ENCODE results near the gene PDE10A.

Gene PDE10A

DNA sequence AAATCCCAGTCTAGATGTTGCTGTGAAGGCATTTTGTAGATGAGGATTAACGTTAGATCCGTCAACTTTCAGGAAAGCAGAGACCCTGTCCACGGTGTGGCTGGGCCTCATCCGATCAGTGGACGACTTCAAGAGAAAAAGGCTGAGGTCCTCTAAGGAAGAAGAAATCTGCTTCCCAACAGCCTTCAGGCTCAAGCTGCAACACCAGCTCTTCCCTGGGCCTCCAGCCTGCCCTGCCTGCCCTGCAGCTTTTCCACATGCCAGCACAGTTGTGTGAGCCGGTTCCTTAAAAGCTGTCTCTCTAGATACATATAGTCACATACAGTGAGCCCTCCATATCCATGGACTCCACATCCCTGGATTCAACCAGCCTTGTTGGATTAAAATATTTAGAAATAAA lies 14.1 kb upstream of the PDE10A start:
- DNase-seq: no peak

DNA sequence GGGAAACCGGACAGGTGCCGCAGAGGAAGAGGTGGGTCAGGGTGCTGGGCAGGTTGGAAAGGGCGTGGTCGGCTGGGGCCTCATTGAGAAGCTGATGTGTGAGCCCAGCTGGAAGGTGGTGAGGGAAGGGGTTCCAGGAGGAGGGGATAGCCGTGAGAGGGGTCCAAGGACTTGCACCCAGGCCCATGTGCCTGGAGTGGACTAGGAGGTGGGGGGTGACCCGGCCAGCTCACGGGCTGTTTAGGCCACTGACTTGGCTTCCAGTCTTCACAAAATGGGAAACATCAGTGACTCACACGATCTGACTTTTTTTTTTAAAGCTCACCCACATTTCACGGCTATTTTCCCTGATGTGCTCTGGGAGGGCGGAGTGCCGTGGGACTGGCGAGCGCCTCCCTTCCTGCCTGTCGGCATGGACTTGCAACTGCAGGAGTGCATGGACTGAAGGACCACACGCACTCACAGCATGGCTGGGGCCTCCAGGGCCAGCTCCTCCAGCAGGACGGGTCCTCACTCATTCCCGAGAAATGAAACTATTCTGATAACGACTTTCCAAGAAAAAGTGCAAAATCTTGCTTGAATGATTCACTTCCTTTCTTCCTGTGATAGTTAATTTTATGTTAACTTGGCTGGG lies 13.5 kb upstream of the PDE10A start:
- no peak for DNase-seq

DNA sequence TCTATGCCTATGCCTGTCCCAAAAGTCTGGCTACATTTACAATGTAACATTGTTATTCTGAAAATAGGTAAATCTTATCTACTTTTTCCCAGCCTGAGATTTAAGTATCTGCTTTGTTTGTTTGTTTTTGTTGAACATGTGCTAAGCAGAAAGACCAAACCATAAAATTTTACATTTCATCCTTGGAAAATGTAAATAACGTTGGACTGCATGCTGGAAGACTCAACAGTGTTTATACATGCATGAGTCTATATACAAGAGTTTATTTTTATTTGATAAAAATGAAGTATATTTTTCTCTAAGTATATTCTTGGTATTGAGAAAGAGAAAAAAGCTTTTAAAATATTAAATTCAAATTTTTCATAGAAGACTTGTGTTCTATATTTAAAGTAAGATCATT lies 12.1 kb upstream of the PDE10A start:
- DNase-seq: no peak

DNA sequence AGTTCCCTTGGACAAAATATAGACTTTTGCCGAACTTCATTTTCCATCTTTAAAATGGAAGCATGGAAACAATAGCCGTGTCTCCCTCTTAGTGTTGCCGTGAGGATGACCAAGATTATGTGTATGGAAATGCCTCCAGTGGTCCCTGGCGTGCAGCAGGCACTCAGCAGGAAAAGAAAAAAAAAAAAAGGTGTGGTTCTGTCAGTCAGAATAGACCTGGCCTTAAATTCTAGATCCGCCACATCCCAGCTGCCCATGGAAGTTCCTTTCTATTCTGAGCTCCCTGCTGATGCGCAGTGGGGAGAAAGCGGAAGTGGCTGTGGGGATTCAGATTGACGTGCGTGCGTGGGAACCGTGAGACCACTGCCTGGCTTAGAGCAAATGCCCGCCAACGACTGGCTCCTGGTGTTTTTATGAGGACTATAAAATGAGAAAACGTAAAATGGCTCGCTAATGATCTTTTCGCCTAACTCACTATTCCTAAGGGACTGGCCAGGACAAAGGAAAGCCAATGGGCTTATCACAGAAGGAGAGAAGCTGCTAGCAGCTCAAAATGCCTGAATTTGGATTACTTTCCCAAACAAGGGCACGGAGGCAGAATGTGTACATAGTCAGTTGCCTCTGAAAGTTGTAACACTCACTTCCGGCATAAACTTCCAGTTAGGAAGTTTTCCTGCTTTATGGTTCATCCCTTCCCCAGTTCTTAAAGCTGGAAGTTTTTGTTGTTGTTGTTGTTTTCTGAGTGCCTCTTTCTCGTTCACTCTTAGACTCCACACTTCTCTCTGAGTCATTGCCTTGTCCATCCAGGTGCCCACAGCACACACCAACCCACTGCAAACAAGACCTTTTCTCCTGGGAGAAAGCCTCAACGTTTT lies 11.4 kb upstream of the PDE10A start:
- no peak for DNase-seq

DNA sequence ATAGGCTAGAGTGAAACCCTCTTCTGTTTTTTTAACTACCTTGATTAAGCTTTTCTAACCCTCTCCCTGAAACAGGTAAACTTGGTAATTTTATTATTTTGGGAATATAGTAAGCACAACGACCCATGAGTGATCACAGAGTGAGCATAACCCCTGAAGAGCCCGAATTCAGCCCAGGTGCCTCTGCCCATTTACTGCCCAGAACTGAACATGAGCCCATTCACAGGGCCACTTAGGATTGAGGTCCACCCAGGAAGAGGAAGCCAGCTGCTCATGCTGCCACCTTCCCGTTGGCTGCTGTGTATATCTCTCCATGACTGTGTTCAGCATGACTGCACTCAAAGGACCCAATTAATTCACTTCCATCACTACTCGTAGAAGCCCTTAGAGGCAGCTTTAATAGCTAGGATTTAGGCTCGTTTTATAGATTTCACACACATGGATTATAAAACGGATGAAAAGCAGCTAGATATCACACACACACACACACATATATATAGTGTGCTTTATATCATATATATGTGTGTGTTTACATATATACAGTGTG lies 8.3 kb upstream of the PDE10A start:
- peak; percentile 62 for DNase-seq

DNA sequence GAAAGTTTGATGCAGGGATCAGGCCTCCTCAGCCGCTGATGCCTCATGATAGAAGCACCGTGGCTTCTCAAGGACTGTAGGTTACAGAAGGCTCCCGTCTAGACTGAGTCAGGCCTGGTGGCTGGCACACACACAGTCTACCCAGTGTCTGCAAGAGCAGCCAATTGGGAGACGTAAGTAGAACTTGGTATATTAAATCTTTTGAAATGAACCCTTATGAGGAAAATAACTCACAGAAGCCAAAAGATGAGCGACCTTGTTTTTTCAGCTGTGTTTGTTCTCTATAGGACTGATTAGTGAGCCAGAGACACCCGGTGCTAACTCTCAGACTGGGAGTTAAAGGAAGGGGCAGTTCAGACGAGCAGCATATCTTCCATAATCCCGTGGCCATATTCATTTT lies 5.9 kb upstream of the PDE10A start:
- no peak for DNase-seq

DNA sequence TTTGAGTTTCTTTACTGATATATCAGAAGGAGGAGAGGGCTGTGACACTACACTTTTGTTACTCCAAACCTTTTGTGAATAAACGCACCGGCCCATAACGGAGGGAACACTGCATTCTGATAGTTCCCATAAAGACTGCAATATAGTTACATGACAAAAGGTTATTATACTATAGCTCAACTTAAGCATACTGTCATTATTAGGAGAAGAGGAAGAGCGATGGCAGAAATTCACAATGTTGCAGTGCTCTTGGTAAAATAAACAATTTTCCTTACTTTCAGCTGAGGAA lies 2.3 kb upstream of the PDE10A start:
- no peak for DNase-seq

DNA sequence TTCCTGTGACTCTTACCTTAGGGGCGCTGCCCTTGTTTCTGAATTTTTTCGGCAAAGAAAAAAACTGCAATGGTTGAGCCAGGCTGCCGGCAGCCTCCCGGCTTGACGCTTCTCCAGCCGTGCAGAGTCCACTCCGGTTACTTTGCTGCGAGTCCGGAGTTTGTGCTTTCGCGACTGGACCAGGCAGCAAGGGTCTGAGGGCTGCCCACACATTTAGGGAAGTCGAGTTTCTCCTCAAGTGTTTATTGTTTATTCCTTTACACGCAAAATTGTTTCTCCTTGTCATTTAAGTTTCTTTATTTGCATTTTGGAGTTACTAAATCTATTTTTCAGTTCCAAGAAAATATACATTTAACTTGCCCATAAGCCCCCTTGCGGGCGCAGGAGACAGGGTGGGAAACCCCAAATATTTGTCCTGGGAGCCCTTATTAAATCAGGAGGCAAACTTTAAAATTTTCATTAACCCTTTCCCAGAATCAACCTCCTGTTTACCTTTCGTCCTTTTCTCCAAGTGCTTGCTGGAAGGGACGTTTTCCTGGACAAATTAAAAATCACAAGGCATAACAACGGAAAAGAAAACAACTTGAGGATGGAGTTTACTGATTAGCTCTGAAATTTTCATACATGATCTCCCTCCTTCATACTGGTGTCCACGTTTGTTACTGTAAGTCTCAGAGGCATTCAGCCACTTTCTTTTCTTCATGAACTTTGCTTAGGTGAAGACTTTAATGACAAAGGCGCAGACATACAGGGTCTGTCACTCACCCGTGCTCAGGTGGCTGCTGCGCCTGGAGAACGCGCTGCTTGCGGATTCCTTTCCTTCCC lies 1.7 kb upstream of the PDE10A start:
- no peak for DNase-seq

DNA sequence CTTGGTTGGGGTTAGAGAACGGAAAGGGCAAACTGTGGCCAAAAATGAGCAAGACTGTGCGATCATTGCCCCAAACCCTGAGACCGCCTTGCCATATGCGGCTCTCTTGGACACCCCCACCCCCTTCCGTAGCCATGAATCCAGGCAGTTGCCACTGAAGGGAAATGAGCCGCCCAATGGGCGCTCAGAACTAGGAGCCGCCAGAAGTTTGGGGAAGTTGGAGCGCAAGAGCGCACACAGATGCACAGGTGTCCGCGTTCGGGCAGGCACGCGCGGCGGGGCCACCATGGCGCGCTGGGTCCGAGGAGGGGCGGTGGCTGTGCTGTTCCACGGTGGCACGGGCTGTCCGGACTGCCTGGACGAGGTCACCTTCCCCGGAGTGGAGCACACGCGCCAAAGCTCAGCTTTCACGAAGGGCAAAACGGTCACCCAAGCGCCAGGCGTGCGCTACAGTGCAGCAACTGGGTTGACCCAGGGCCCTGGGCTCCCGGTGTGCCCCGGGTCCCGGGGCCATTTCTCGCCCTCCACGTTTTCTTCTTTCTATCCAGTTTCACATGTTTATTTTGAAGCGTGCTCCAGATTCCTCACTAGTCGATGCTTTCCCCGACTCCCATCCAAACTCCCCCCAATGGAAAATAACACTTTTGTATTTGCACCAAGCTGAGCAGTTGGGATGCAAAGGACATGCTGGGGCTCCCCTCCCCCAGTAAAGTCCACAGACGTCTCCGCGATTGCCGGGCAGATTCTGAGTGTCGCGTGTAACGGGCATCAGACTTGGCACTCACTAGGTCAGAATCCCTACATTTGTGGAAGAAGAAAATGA lies 906 bp upstream of the PDE10A start:
- no peak for DNase-seq

DNA sequence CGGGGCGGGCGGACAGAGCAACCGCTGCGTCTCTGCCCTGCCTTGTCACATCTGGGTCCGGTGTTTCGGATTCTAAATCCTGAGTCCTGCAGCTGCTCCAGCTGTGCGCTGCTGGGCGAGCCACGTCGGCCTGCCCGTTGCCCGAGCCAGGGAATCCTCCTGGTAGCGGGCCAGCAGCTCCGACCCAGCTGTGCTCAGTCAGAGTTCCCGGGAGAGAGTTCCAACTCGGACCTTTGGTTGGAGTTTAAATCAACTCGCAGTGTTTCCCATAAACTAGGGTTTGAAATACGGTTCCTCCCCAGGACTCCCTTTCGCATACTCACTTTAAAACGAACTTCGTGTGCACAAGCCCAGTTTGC lies 315 bp upstream of the PDE10A start:
- no peak for DNase-seq

DNA sequence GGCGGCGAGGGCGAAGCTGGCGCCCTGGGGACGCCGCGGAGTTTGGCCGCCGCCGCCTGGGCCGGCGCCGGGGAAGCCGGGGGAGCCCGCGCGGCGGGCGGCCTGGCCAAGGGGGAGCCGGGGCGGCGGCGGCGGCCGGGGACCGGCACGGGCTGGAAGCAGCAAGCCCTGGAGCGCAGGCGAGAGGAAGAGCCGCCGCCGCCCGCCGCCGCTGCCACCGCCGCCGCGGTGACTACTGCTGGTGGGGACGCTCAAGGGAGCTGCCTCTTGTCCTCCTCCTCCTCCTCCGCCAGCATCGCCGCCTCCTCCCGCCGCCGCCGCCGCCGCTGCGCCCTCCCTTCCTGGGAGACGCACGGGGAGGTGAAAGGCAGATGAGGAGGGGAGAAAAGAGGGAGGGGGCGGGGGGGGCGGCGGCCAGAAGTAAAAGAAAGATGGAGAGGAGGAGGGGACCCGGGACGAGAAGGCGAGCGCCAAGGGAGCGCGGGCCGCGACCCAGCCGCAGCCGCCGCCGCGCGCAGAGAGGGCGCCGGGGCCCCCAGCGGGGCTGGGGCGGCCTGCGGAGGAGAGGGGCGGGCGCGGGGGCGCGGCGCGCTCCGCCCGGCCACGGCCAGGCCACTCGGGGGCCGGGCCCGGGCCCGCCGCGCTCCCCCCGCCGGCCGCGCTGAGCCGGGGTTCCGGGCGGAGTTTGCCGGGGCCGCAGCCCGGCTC lies 846 bp downstream of the PDE10A start:
- no peak for DNase-seq

DNA sequence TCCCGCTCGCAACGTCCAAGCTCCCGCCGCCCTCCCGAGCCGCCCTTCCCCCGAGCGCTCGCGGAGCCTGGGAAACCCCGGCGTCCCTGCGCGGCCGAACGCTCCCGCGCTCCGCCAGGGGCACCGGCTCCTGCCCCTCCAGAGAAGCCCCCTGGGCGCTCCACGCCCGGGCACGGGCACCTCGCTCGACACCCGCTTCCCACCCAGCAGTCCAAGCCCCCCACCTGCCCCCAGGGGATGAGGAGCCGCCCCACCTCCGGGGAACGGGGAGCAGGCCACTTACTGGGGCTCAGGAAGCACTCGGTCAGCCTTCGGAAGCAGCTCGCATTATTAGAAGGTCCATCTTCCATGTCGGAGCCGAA lies 1.4 kb downstream of the PDE10A start:
- no peak for DNase-seq

DNA sequence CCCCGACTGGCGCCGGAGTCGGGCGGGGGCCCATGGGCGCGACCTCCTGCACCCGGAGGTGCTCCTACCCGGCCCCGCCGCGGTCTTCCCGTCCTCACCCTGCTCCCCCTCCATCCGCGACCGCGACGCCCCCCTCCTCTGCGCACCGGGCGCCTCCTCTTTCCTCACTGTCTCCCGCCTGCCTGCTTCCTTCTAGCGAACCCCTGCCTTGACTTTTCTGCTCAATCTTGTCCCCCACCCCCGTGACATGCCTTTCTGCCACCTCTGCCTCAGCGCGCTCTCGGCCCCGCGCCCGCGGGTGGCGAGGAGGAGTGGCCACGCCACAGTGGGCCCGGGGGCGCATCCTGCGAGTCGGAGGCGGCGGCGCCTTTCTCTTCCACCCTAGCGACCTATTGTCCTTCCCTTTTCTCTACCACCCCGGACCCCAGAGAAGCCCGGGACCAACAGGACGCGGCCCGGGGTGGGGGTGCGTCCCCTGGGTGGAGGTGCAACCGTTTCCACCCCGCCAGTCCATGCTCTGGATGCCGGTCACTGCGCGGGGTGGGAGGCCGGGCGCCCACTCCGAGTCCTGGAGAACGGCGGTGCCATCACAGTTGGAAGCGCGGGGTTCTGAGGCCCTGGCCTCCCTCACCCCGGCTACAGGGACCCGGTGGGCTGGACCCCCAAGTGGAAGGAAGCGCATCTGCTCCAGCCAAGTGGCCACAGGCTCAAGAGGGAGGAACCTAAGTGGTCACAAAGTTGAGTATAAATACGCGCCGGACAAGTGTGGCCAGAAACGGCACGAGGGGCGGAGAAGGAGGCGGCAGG lies 2.0 kb downstream of the PDE10A start:
- no peak for DNase-seq

DNA sequence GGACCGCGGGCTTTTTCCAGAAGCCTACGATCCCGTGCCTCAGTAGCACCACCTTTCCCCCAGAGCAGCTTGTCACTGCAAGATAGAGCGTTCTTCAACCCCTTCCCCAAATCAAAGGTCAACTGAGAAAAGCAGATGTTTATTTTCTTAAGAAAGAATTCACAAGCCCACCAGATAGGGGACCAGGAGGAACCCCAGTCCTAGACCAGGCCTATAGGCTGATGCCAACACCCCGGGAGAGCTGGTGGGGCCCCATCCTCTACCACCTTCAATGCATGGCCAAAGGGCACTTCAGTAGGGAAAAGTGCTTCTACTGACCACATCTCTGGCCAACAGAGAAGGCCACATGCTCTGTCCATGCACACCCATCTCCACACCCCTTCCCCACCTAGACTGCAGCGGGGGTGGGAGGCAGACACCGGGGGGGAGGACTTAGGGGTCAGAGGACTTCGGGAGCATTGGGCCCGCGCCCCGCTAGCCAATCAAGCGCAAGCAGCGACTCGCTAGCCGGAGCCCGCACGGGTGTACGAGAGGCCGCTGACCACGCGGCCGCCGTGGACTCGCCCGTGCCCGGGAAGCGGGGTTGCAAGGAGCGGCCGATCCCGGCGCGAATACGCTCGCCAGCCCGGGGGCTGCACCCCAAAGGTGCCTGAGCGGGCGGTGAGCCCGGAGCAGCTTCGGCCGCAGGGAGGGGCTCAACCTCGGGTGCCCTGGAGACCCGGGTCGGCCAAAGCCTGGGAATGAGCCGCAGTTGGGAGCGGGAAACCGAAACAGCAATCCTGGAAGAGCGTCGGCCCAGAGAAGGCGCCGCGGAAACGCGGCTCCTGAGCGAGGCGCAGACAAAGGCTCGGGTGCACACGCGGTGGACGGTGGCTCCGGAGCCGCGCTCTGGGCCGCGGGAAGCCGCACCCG lies 2.8 kb downstream of the PDE10A start:
- DNase-seq: no peak

DNA sequence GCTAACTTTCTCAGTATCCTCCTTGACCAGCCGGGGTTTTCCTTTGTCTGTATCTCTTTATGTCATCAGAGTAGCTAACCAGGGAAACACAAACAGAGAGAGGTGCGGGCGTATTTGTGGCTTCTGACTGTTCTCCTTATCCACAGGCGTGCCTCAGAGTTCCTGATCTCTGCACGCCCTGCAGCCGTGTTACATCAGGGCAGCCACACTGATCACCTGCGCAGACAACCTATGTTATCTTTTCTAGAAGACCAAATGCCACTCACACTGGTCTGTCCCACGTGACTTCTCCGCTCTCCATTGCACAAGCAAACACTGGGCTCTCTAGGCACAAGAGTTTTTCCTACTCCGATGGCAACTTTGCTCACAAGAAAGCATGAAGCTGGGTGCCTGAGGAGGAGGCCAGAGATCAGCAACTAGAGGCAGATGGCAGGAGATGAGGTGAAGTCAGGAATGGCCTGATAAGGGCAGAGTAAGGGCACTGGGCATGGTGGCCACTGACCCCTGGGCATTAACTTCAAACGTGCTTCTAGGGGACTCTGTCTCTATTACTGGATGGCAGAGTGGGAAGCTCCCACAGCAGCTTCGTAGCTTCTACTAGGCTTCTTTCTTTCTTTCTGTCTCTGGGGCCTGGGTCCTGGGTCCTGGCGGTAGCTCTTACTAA lies 4.5 kb downstream of the PDE10A start:
- DNase-seq: no peak

DNA sequence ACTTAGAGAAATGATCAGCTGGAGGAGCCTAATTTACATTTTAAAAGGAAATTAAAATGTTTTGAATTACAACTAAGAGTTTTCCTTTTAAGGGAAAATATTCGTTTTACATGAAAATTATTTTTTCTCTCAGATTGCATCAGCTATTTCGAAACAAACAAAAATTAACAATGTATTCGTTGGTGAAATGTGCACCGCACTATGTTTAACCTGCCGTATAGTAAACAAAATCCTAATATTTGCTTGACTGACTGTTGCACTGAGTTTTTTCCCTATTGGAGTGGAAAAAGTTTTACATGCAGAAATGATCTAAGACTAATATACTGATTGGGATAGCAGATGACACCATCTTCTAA lies 5.7 kb downstream of the PDE10A start:
- no peak for DNase-seq

DNA sequence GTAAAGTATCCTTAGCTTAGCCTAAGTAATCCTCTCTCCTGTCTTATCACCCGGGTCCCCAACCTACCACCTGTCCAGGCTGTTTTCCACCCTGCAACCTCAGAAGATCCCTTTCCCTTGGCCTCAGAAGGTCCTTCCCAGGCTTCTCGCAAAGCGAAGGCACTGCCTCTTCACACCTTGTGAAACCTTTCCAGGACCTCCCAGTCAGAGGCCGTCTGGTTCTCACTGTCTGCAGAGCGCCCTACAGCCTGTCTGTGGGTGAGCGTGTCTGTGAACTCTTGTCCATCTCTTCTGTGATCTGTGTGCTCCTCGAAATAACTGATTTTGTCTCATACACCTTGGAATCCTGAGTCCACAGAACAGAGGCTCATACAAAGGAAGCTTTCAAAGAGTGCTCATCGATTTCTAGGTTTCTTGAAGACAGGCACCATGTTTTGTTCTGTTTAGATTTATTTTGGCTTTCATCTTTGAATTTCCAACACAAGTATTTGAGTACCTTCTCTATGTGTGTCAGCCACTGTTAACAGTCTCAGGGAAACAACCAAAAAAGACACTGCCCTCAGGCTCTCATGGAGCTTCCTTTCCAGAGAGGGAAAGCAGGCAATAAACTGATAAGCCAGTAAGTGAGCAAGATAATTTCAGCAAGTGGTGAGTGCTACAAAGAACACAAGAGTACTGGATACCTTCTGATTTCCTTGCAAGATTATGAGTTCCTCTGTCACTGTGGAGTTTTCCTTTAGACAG lies 6.3 kb downstream of the PDE10A start:
- no peak for DNase-seq

DNA sequence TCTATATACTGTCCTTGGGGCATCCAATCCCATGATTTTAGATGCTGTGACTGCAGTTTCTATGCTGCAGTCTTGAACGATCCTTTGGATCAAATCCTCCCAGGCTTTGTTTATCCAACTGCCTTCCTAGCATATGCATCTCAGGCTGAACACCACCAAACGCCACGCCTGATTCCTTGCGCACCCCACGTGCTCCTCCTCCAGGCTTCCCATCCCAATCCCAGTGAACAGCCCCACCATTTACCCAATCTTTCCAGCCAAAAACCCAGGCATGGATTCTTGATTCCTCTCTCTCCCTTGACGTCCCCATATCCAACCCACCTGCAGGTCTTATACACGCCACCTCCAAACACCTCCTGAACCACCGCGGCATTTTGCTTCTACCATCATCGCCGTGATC lies 7.8 kb downstream of the PDE10A start:
- DNase-seq: no peak

DNA sequence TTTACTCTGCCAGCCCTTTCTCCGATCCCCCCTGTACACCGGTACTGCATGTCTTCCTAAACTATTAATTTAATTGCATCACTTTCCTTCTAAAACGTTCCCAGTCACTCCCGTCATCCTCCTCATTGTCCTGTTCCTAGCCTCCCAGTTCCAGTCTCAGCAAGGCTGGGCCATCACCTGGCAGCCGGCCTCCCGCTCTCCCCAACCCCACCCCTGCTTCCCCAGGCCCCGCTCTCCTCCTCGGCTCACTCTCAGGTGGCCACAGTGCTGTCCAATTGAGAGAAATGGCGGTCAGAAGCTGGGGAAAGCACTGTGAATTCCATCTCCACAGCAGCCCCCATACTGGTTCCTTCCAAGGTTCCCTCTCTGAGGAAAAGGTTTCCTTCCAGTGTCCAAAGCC lies 8.9 kb downstream of the PDE10A start:
- no peak for DNase-seq
